ENCODE measurements around the gene MIDN. TPM values are rescaled to one million over a fixed set of nuclear protein-coding genes. Genes with fewer than 3 reads are reported as not detected.

The MIDN gene
- total RNA-seq, 2 experiments from 2014 or later = 86.2 to 88.6 TPM

DNA sequence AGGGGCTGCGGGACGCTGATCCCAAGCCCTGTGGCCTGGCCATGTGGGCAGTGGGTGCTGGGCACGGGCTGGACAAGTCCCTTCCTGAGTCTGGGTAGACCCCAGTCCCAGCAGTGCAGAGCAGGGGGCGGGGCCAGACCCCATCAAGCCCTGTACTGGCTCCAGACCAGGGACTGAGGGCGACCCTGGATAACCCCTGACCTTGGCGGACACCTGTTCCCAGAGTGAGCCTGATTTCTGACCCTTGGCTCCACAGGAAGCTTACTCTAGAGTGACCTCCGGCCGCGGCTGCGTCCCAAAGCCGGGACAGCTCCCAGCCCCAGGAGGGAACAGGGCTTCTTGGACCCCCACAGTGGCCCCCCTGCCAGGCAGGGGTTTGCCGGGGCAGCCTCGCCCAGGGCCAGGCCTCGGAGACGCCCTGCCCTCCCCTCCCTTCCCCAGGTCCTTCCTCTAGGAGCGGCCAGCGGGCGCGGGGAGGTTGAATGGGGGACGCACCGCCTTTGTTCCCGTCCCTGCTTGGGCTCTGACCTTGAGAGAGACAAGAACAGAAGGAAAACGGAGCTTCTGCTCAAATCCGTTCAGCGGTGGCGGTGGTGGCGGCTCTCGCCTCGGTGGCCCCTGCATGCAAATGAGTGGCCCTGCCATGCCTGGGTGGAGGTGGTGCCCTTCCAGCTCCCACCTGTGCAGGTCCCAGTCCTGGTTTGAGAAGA lies 35.0 kb downstream of the MIDN start:
- ChIA-PET POLR2A (interaction anchor here (1.3 kb wide), 1 partner anchor 14 kb away, joined by 4 read pairs; the partner anchor contains the start of gene CIRBP), CTCF (no interaction called here)
- H3K36me3 Mint-ChIP-seq (ENCODE audit: low read depth) = peaks cover 7% of the 10 kb centered on the region
- H3K9me3 Mint-ChIP-seq = no peaks in the 10 kb centered on the region
- no peak overlapping the region for H3K4me3 Mint-ChIP-seq
- DNase-seq = no peak
- H3K4me1 Mint-ChIP-seq = peaks cover 13% of the 10 kb centered on the region
- peaks cover 23% of the 10 kb centered on the region for H3K27me3 Mint-ChIP-seq
- H3K27ac Mint-ChIP-seq = no peak overlapping the region

DNA sequence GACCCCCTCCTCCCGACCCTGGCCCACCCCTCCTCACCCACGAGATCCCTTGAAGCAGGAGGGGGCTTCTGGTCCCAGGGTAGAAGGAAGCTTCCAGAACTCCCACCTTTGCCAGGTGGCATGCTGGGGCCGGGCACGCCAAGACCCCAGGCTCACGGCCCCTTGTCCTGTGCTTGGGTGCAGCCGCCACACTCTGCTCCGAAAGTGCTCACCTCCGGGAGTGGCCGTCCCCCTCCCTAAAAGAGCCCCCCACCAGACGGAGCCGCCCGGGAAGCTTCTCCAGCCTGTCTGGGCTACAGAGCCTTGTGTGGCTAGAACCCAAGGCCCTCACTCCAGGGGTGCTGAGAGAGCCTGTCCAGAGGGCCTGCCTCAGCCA lies 35.5 kb downstream of the MIDN start:
- Mint-ChIP-seq H3K27ac (no peak overlapping the region), H3K9me3 (no peaks in the 10 kb centered on the region), H3K4me3 (no peak overlapping the region), H3K4me1 (peaks cover 13% of the 10 kb centered on the region), H3K27me3 (peaks cover 24% of the 10 kb centered on the region), H3K36me3 (ENCODE audit: low read depth) (peaks cover 7% of the 10 kb centered on the region)
- ChIA-PET CTCF (no interaction called here), POLR2A (interaction anchor here (1.3 kb wide), 1 partner anchor 15 kb away, joined by 4 read pairs; the partner anchor contains the start of gene CIRBP)
- no peak for DNase-seq

- no peak for DNase-seq
- ChIA-PET POLR2A (interaction anchor here (1.1 to 1.3 kb wide), 2 partner anchors 15 to 40 kb away, joined by 3 to 4 read pairs; partner anchors contain the start of gene CIRBP), CTCF (no interaction called here)
- H3K4me3 Mint-ChIP-seq = no peak overlapping the region
- H3K9me3 Mint-ChIP-seq = no peaks in the 10 kb centered on the region
- H3K27ac Mint-ChIP-seq = no peak overlapping the region
- peaks cover 13% of the 10 kb centered on the region for H3K4me1 Mint-ChIP-seq
- peaks cover 28% of the 10 kb centered on the region for H3K27me3 Mint-ChIP-seq
- H3K36me3 Mint-ChIP-seq (ENCODE audit: low read depth) = peaks cover 6% of the 10 kb centered on the region
These were observed 36.1 kb downstream of the MIDN start for GRCh38 chr19:1284293-1284978.

DNA sequence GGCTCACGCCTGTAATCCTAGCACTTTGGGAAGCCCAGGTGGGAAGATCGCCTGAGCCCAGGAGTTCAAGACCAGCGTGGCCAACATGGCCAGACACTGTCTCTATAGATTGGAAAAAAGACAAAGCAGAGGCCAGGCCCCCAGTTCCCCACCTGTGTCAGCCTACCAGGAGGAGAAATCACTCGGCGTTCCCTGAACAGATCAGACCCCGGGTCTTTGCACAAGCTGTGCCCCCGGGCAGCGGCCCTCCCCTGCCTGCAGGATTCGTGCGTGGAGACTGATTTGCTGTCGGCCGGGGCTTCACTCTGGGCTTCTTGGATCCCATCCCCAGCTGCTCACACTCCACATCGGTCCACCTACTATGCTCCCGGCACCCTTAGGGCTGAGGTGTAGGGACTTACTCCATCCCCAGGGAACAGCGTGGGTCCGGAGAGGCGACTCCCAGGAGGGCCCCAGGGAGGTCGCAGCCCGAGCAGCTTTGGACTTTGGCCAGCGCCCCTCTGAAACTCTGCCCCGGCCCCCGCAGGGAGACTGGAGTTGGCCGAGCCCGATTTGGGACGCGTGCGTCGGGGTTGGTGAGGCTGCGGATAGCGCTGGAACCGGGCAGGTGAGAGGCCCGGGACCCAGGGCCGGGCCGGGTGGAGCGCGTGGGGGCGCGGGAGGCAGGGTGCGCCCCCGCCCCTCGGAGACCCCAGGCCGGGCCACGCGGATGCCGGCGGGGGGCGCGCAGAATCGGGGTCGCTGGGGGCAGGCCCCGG lies 36.8 kb downstream of the MIDN start:
- Mint-ChIP-seq H3K4me1 (peaks cover 7% of the 10 kb centered on the region), H3K4me3 (no peak overlapping the region), H3K9me3 (no peaks in the 10 kb centered on the region), H3K27ac (no peak overlapping the region), H3K36me3 (ENCODE audit: low read depth) (peaks cover 3% of the 10 kb centered on the region), H3K27me3 (peaks cover 28% of the 10 kb centered on the region)
- POLR2A ChIA-PET = interaction anchor here (1.1 to 1.3 kb wide), 2 partner anchors 16 to 41 kb away, joined by 3 to 4 read pairs; partner anchors contain the start of gene CIRBP
- no peak for DNase-seq
- CTCF ChIA-PET = no interaction called here

- no peak for DNase-seq
- Mint-ChIP-seq H3K4me3 (no peak within 1 kb of the TSS), H3K4me1 (peaks cover 5% of the 10 kb centered on the region), H3K27ac (no peak within 1 kb of the TSS), H3K36me3 (ENCODE audit: low read depth) (no peaks in the 10 kb centered on the region), H3K9me3 (no peaks in the 10 kb centered on the region), H3K27me3 (peaks cover 28% of the 10 kb centered on the region)
- CTCF ChIA-PET = no interaction called here
- POLR2A ChIA-PET = interaction anchor here (1.1 kb wide), 1 partner anchor 42 kb away, joined by 3 read pairs; no protein-coding TSS in a partner anchor
These were observed 37.5 kb downstream of the MIDN start, which contains the start of gene EFNA2 for GRCh38 chr19:1285737-1286360. Gene EFNA2, plus strand, starts transcription at chr19:1285873. Its CDS starts 296 bp downstream, at chr19:1286169.

DNA sequence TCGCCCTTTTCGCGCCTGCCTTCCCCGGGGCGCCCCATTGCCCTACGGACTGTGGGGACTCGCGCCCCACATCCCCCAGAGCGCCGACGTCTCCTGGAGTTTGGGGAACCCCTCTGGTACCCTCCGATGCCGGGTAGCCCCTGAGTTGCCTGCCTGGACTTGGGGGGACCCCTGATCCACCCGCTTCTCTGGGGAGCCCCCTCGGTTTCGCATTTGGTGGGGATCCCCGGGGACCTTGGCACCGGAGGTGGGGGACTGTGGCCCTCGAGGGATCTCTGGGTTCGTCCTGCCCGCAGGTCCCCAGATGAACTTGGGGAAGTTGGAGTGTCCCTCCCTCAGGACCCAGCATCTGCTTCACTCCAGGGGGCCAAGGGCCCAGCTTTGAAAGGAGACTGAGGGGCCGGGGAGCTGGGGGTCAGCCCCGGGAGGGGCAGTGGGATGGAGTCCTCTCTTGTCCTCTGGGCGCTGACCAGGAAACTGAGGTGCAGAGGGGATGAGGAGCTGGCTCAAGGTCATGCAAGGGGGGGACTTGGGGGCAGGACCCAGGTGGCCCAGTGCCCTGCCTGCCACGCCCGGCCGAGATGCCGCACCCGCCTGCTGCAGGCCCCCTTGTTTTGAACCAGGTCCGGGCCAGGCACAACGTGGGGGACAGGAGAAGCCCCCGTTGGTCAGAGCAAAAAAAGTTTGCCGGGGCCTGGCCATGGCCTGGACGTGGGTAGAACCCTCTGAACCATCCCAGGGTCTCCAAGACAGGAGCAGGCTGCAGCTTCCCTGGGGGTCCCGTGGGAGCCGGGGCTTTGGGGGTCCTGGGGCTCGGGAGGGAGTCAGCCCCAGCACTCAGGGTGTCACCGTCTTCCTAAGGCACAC lies 38.3 kb downstream of the MIDN start:
- H3K4me3 Mint-ChIP-seq = no peak overlapping the region
- H3K27ac Mint-ChIP-seq = no peak overlapping the region
- no peak for DNase-seq

DNA sequence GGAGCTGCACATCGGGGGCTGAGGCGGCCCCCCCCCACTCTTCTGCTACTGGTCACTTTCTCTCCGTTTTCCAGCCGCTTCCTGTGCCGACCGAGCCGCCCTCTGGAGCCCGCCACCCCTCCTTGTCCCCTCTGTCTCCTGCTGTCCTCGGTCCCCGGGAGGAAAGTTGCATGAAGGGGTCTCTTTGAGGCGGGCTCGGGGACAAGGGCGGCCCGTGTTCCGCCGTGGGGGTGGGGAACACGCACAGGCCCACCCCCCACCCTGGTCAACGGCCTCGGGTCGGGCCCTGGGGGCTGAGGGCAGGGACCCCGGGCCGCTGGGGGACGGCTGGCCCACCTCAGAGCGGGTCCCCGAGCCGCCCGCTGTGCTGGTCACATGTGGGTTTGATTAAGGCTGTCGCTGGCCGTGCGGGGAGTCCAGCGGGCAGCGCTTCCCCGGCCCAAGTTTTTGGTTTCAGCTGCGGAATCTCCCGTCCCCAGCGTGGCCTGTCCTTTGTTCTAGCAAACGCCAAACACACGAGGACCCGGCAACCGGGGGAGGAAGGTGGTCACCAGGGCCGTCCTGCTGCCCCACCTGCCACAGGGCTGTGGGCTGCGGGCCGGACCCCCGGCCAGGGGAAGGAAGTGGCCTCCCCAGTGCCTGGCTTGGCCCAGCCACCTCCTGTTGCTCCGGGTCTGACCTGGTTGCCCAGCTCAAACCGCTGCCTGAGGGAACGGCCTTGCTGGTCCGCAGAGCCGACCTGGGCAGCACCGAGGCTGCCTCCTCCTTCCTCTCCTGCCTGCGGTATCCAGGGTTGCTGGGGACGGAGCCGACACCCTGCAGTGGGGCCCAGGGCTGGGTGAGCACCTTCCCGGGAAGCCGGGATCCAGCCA lies 39.2 kb downstream of the MIDN start:
- H3K36me3 Mint-ChIP-seq (ENCODE audit: low read depth) = no peaks in the 10 kb centered on the region
- no peak overlapping the region for H3K4me3 Mint-ChIP-seq
- POLR2A ChIA-PET = no interaction called here
- H3K27me3 Mint-ChIP-seq = peaks cover 29% of the 10 kb centered on the region
- H3K4me1 Mint-ChIP-seq = peaks cover 5% of the 10 kb centered on the region
- no peak overlapping the region for H3K27ac Mint-ChIP-seq
- CTCF ChIA-PET = no interaction called here
- DNase-seq = no peak
- no peaks in the 10 kb centered on the region for H3K9me3 Mint-ChIP-seq

More for the DNA sequence above, 38.3 kb downstream of the MIDN start:
- CTCF ChIA-PET = no interaction called here
- Mint-ChIP-seq H3K27me3 (peaks cover 29% of the 10 kb centered on the region), H3K36me3 (ENCODE audit: low read depth) (no peaks in the 10 kb centered on the region), H3K9me3 (no peaks in the 10 kb centered on the region), H3K4me1 (peaks cover 5% of the 10 kb centered on the region)
- POLR2A ChIA-PET = no interaction called here

DNA sequence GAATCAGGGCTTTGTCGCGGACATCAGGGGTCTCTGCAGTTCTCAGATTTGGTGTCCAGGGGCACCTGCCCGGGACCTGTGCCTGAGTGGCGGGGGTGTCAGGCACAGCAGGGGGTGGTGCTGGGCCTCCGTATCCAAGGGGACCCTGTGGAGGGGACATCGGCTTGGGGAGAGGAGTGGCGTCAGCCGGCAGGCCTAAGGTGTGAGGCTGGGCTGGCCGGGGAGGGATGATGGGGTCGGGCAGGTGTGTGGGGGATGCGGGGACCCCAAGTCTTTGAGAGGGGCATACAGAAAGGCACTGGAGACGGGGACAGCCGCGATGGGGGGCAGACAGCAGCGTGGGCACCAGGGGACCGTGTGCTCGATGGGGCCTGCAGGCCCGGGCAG lies 39.8 kb downstream of the MIDN start:
- no peaks in the 10 kb centered on the region for H3K9me3 Mint-ChIP-seq
- ChIA-PET CTCF (no interaction called here), POLR2A (no interaction called here)
- H3K36me3 Mint-ChIP-seq (ENCODE audit: low read depth) = no peaks in the 10 kb centered on the region
- peaks cover 27% of the 10 kb centered on the region for H3K27me3 Mint-ChIP-seq
- DNase-seq = no peak
- no peak overlapping the region for H3K4me3 Mint-ChIP-seq
- peaks cover 5% of the 10 kb centered on the region for H3K4me1 Mint-ChIP-seq
- no peak overlapping the region for H3K27ac Mint-ChIP-seq

DNA sequence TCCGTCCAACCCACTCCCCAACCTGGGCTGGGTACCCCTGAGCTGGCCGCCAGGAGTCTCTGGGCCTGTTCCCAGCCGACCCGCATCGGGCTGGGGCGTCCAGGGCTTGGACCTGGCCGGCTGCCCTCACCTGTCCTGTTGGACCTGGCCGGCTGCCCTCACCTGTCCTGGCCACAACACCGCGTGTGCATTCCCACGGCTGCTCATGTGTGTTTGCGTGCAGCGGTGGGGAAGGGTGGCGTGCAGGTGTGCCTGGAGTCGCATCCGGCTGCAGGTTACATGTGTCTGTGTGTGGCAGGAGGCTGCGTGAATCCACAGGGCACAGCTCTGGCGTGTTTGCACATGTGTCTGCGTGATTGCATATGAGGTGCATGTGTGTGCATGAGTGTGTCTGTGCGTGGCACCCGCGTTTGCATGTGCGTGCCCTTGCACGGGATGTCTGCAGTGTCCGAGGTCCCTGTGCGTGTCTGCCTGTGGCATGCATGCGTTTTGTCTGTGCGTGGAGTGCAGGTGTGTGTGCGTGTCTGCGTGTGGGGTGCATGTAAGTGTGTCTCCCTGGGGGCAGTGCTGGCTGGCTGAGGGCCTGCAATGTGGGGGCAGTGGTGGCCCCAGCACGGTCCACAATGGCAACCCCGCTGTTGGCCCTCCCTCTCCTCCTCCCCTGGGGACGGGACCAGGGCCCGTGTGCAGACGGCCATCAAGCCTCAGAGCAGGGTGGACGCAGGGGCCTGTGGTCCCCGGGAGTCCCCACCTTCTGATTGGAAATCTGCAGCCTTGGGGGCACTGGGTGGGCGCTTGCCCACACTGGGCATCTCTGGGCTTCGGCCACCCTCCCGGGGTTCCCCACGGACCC lies 40.7 kb downstream of the MIDN start:
- DNase-seq = no peak
- H3K9me3 Mint-ChIP-seq = no peaks in the 10 kb centered on the region
- H3K27me3 Mint-ChIP-seq = peaks cover 26% of the 10 kb centered on the region
- ChIA-PET CTCF (no interaction called here), POLR2A (no interaction called here)
- no peak overlapping the region for H3K4me3 Mint-ChIP-seq
- H3K36me3 Mint-ChIP-seq (ENCODE audit: low read depth) = no peaks in the 10 kb centered on the region
- H3K4me1 Mint-ChIP-seq = peaks cover 5% of the 10 kb centered on the region
- H3K27ac Mint-ChIP-seq = no peak overlapping the region

DNA sequence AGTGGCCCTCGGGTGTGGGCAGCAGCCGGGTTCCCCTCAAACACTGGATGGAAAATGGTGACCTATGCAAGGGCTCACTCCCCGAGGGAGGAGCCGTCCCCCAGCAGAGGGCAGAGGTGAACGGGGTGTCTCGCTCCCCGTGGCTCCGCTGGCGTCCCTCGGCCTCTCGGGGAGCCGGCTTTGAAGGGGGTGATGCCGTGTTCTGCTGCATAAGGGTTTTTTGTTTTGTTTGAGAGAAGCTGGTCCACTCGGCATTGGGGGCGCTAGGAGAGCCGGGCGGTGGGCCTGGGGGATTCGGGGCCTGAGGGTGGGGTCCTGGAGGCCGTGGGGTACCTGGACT lies 41.3 kb downstream of the MIDN start:
- Mint-ChIP-seq H3K4me3 (no peak overlapping the region), H3K36me3 (ENCODE audit: low read depth) (no peaks in the 10 kb centered on the region), H3K27ac (no peak overlapping the region), H3K27me3 (peaks cover 23% of the 10 kb centered on the region), H3K4me1 (peaks cover 5% of the 10 kb centered on the region), H3K9me3 (no peaks in the 10 kb centered on the region)
- POLR2A ChIA-PET = no interaction called here
- CTCF ChIA-PET = no interaction called here
- no peak for DNase-seq

- ChIA-PET POLR2A (no interaction called here), CTCF (no interaction called here)
- peaks cover 3% of the 10 kb centered on the region for H3K4me1 Mint-ChIP-seq
- H3K36me3 Mint-ChIP-seq (ENCODE audit: low read depth) = no peaks in the 10 kb centered on the region
- H3K9me3 Mint-ChIP-seq = no peaks in the 10 kb centered on the region
- no peak overlapping the region for H3K27ac Mint-ChIP-seq
- DNase-seq = no peak
- no peak overlapping the region for H3K4me3 Mint-ChIP-seq
- peaks cover 18% of the 10 kb centered on the region for H3K27me3 Mint-ChIP-seq
These were observed 41.9 kb downstream of the MIDN start for GRCh38 chr19:1290196-1290702.
